ENCODE measurements around the gene UVSSA.
"Not testable (repeated sequence)": the region's sequence is repeated elsewhere in the genome, so short reads cannot be mapped to it uniquely, and the experiment has no call there.

The UVSSA gene

GRCh38 chr4:1318488-1319213 is 28.4 kb upstream of the UVSSA start:
- no peak overlapping the region for H3K4me3 ChIP-seq (ENCODE audit: low read length)
- peak; percentile 55 for TF ChIP-seq CTCF (conservative IDR thresholded peaks at IDR 0.05; ENCODE audit: low read depth, low read length)
- no peak for DNase-seq (ENCODE audit: low read depth)

DNA sequence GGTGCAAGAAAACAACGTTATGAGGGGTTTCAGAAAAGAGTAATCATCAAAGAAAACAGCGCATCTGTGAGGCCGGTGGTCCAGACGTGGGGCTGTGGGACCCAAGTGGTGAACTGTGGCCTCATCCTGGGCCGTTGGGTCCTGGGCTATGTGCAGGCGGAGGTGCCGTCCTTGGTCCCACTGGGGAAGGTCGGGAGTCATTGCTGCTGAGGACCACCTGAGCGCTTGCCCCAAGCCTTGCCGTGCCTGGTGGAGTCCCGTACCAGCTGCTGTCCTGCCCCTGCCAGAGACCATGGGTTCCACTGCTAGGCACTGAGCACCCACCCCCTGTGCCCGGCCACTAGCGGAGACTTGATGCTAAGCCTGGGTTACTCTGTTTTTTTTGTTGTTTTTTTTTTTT is 25.5 kb upstream of the UVSSA start:
- TF ChIP-seq CTCF (conservative IDR thresholded peaks at IDR 0.05; ENCODE audit: low read depth, low read length) = no peak
- no peak for DNase-seq (ENCODE audit: low read depth)
- H3K4me3 ChIP-seq (ENCODE audit: low read length) = no peak overlapping the region

DNA sequence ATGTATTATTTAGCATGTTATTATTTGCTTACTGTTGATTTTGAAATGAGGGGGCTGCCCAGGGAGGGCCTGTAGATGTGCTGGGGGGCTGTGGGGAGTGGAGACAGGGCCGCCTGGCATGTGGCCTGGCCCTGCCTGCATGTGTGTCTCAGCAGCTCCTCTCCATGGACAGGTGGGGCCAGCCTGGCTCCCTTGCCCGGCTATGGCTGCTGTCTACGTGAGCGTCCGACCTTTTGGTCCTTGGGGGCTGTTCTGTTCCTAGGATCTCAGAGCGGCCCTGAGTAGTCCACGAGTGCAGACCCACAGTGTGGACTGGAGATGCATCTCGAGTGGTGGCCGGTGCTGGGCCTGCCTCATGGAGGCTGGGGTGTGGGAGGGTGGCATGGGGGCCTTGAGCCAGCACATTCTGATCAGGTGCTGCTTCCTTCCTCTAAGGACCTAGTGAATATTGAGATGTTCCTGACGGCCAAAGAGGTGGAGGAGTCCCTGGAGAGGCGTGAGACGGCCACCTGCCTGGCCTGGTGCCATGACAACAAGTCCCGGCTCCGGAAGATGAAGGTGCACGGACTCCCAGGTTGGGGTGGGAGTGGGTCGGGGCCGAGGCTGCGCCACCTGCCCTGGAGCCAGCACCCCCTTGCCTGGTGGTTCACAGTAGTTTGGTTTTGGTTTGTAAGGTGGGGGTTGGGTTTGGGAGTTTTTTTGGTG is 24.9 kb upstream of the UVSSA start:
- H3K4me3 ChIP-seq (ENCODE audit: low read length) = no peak overlapping the region
- no peak for TF ChIP-seq CTCF (conservative IDR thresholded peaks at IDR 0.05; ENCODE audit: low read depth, low read length)
- no peak for DNase-seq (ENCODE audit: low read depth)

DNA sequence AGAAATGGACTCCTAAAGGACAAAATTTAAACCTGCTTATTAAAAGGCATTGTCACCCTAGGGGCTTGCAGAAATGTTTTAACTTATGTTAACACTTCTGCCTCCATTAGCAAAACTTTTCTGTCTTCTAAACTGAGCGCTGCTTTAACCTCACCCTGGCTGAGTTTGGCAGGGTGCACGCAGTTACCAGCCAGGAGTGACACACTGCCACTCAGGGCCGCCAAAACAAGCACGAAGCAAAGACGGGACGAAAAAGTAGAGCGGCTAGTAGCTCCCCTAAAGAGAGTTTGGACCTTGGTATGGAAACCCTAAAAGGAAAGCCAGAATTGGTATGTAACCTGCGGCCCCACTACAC is 23.8 kb upstream of the UVSSA start:
- no peak for DNase-seq (ENCODE audit: low read depth)
- H3K4me3 ChIP-seq (ENCODE audit: low read length) = no peak overlapping the region
- no peak for TF ChIP-seq CTCF (conservative IDR thresholded peaks at IDR 0.05; ENCODE audit: low read depth, low read length)

DNA sequence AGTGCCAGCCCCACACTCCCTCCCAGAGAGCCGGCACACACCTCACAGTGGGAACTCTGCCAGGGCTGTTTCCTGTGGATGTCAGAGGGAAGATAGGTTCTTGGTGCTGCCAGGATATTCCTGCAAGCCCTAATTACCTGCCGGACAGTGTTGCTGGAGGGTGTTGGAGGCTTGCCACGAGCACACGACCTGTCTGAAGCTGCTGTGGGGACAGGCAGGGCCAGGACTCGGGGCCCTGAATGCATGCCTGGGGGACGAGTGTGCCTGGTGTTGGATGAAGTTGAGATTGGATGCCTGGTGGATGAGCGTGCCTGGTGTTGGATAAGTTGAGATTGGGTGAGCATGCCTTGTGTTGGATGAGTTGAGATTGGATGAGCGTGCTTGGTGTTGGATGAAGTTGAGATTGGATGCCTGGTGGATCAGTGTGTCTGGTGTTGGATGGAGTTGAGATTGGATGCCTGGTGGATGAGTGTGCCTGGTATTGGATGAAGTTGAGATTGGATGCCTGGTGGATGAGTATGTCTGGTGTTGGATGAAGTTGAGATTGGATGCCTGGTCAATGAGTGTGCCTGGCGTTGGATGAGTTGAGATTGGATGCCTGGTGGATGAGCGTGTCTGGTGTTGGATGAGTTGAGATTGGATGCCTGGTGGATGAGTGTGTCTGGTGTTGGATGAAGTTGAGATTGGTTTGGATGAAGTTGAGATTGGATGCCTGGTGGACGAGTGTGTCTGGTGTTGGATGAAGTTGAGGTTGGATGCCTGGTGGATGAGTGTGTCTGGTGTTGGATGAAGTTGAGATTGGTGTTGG is 23.2 kb upstream of the UVSSA start:
- TF ChIP-seq CTCF (conservative IDR thresholded peaks at IDR 0.05; ENCODE audit: low read depth, low read length) = no peak
- no peak for DNase-seq (ENCODE audit: low read depth)
- H3K4me3 ChIP-seq (ENCODE audit: low read length) = no peak overlapping the region

DNA sequence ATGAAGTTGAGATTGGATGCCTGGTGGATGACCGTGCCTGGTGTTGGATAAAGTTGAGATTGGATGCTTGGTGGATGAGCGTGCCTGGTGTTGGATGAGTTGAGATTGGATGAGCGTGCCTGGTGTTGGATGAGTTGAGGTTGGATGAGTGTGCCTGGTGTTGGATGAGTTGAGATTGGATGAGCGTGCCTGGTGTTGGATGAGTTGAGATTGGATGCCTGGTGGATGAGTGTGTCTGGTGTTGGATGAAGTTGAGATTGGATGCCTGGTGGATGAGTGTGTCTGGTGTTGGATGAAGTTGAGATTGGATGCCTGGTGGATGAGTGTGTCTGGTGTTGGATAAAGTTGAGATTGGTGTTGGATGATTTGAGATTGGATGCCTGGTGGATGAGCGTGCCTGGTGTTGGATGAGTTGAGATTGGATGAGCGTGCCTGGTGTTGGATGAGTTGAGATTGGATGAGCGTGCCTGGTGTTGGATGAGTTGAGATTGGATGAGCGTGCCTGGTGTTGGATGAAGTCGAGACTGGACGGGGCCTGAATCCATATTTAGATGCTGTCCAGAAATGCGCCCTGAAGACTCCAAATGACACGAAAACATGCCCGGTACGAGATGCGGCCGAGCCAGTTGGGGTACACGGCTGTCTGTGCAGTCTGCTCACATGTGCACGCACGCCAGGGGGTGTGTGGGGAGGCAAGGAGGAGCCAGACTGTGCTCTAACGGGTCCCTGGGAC is 22.4 kb upstream of the UVSSA start:
- not testable (repeated sequence) for DNase-seq (ENCODE audit: low read depth); H3K4me3 ChIP-seq (ENCODE audit: low read length)

DNA sequence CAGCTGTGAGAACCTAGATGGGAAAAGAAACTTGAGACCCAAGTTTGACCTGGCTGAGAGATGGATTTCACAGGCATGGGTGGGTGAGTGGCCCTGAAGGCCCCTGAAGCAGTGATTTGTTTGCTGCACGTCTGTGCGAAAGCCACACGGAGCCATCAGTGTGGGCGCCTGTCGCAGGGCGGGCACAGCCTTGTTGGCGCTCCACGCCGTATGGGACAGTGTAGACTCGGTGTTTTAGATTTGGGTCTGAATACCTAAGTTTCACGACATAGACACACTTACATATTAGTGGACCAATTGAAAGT is 21.9 kb upstream of the UVSSA start:
- TF ChIP-seq CTCF (conservative IDR thresholded peaks at IDR 0.05; ENCODE audit: low read depth, low read length) = no peak
- DNase-seq (ENCODE audit: low read depth) = no peak
- no peak overlapping the region for H3K4me3 ChIP-seq (ENCODE audit: low read length)

Data from retinal pigment epithelial cell (primary cell).